ENCODE data around the gene ATP10A.

ATP10A gene

GRCh38 chr15:25705433-25706115 is 157.6 kb downstream of the ATP10A start:
- H3K4me3 ChIP-seq (ENCODE audit: low read depth, low read length): no peak overlapping the region
- TF ChIP-seq, protein P1, sequence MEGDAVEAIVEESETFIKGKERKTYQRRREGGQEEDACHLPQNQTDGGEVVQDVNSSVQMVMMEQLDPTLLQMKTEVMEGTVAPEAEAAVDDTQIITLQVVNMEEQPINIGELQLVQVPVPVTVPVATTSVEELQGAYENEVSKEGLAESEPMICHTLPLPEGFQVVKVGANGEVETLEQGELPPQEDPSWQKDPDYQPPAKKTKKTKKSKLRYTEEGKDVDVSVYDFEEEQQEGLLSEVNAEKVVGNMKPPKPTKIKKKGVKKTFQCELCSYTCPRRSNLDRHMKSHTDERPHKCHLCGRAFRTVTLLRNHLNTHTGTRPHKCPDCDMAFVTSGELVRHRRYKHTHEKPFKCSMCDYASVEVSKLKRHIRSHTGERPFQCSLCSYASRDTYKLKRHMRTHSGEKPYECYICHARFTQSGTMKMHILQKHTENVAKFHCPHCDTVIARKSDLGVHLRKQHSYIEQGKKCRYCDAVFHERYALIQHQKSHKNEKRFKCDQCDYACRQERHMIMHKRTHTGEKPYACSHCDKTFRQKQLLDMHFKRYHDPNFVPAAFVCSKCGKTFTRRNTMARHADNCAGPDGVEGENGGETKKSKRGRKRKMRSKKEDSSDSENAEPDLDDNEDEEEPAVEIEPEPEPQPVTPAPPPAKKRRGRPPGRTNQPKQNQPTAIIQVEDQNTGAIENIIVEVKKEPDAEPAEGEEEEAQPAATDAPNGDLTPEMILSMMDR (IDR thresholded peaks at IDR 0.05; ENCODE audit: borderline replicate concordance, insufficient read depth, low read depth, low read length): no peak

GRCh38 chr15:25703726-25704125 is 159.4 kb downstream of the ATP10A start:
- no peak overlapping the region for H3K4me3 ChIP-seq (ENCODE audit: low read depth, low read length)
- TF ChIP-seq, protein P1 (IDR thresholded peaks at IDR 0.05; ENCODE audit: borderline replicate concordance, insufficient read depth, low read depth, low read length): no peak

DNA sequence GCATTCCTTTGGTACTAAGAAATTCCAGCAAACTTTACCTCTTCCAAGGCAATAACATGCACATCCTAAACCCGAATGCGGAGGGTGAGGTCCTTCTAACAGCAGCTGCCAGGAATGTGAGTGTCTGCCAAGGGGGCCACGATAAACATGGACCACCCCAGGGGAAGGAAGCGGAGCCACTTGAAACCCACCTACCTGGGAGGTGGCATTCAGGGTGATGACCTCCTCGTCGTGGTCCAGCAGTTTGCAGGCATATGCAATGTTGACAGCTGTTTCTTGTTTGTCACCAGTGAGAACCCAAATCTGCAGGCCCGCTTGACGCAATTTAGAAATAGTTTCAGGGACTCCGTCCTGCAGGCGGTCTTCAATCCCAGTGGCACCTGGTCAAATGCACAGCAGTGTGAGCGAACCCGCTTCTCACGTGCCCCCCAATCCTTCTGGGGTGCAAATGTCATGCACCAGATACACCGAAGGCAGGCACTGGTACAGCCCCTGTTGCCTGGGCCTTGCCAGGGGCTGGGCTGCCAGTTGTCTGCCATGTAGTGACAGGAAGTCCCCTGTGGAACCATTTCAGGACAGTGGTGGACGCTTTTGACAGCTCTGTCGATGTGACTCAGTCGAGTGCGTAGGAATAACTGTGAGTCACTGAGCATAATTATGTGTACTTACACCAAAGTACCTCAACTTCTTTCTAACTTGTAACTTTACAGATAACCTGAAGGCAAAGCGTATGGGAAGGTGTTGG is 161.2 kb downstream of the ATP10A start:
- no peak overlapping the region for H3K4me3 ChIP-seq (ENCODE audit: low read depth, low read length)
- TF ChIP-seq, protein P1 (IDR thresholded peaks at IDR 0.05; ENCODE audit: borderline replicate concordance, insufficient read depth, low read depth, low read length): no peak

GRCh38 chr15:25700916-25701315 is 162.2 kb downstream of the ATP10A start:
- TF ChIP-seq, protein P1 (IDR thresholded peaks at IDR 0.05; ENCODE audit: borderline replicate concordance, insufficient read depth, low read depth, low read length): no peak
- H3K4me3 ChIP-seq (ENCODE audit: low read depth, low read length): no peak overlapping the region

GRCh38 chr15:25697586-25697985 is 165.5 kb downstream of the ATP10A start:
- no peak overlapping the region for H3K4me3 ChIP-seq (ENCODE audit: low read depth, low read length)
- TF ChIP-seq, protein P1 (IDR thresholded peaks at IDR 0.05; ENCODE audit: borderline replicate concordance, insufficient read depth, low read depth, low read length): no peak

DNA sequence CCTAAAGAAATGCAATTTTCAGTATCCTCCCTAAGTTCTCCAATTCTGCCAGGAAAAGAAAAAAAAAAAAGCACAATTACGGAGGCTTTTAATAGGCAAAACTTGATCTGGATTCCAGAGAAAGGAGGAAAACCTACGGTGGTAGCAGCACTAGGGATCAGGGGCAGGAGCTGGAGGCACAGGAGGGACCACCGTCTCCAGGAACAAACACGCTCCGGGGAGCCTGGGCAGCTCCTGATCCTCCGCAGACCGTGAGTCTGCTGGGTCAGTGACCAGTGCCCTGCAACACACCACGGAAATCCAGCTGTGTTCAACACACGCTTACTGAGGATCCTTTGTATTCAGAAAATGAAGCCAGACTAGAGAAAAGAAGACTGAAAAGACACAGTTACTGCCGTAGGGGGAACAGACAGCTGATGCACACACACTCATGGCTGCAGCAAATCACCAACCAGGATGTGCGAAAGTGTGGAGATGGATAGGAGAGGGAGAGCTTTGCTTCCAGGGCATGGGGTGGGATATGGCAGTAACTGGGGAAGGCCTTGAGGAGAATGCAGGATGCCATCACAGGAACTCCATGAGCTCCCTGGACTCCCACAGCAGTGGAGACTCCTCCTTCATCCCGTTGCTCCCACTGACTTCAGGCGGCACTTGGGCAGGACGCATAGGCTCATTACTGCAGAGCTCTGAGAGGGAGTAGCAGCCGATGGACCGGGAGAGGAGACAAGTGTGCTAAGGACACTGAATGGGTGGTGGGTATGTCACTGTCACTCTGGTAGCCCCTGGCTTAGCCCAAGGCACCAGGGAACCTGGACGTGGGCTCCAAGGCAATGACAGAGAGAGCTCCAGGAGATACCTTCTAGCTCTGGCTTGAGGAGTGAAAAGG is 167.0 kb downstream of the ATP10A start:
- TF ChIP-seq, protein P1 (IDR thresholded peaks at IDR 0.05; ENCODE audit: borderline replicate concordance, insufficient read depth, low read depth, low read length): no peak
- H3K4me3 ChIP-seq (ENCODE audit: low read depth, low read length): no peak overlapping the region

All from GM12875 (cell line).